Activated CD4-positive, alpha-beta T cell treated with anti-CD3 and anti-CD28 coated beads, Interleukin-2, amount 10 ng/mL, durations not matched to agents 24 days and 14 days (primary cell): ENCODE data around the gene LRRC70. TPM values are rescaled to one million over a fixed set of nuclear protein-coding genes. Genes with fewer than 3 reads are reported as not detected.

Experiments
- DNase-seq: peaks from one replicate; pipeline ENCODE4 v3.0.0; 2022
- H3K27ac Mint-ChIP-seq: one replicate; pipeline ENCODE4 v1.8.0; 2022; ENCODE audit warnings: mild to moderate bottlenecking, mixed read lengths
- H3K27me3 Mint-ChIP-seq: one replicate; pipeline ENCODE4 v1.8.0; 2022; ENCODE audit warnings: mixed read lengths
- H3K36me3 Mint-ChIP-seq: one replicate; pipeline ENCODE4 v1.8.0; 2022; ENCODE audit warnings: low read depth, mild to moderate bottlenecking, mixed read lengths
- H3K4me1 Mint-ChIP-seq: one replicate; pipeline ENCODE4 v1.8.0; 2021; ENCODE audit warnings: mixed read lengths
- H3K4me3 Mint-ChIP-seq: one replicate; pipeline ENCODE4 v1.8.0; 2022; ENCODE audit warnings: mild to moderate bottlenecking, moderate library complexity, mixed read lengths
- H3K9me3 Mint-ChIP-seq: one replicate; pipeline ENCODE4 v1.8.0; 2021; ENCODE audit warnings: mixed read lengths
- intact Hi-C: fragments of 100-400 bp; cut with micrococcal nuclease; formaldehyde crosslinking; loops from one replicate; pipeline ENCODE4 v1.15.1; 2023
- total RNA-seq: library from RNA; stranded (reverse); gene quantifications from 2 replicates; pipeline ENCODE4 v1.2.3, GENCODE V29; 2022

LRRC70 gene, protein sequence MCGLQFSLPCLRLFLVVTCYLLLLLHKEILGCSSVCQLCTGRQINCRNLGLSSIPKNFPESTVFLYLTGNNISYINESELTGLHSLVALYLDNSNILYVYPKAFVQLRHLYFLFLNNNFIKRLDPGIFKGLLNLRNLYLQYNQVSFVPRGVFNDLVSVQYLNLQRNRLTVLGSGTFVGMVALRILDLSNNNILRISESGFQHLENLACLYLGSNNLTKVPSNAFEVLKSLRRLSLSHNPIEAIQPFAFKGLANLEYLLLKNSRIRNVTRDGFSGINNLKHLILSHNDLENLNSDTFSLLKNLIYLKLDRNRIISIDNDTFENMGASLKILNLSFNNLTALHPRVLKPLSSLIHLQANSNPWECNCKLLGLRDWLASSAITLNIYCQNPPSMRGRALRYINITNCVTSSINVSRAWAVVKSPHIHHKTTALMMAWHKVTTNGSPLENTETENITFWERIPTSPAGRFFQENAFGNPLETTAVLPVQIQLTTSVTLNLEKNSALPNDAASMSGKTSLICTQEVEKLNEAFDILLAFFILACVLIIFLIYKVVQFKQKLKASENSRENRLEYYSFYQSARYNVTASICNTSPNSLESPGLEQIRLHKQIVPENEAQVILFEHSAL
- total RNA-seq = 0.73 and 2.0 TPM in 2 replicates

DNA sequence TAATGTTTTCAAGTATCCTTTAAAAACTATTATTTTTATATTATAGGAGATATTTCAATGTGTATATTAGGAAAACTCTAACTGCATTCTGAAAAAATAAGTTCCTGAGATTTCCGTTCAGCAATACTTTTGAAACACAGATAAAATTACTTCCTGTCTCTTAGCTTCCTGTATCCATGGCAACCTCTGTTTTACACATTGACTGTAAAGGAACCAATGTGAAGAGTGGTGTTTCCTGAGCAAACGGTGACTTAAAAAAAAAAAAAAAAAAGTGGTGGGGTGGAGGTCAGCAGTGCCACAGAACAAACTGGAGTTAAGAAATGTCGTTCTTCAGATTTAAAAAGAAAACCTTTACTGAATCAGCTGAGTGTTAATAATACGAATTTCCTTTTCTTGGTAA lies at the start of gene LRRC70:
Gene LRRC70, plus strand, starts transcription at position 280 of the 400 bp plus-strand sequence. CDS start 620 bp downstream, outside the sequence.
- peaks cover 21% of the 10 kb centered on the region for H3K4me1 Mint-ChIP-seq
- intact Hi-C loops = loop anchor here (10.0 kb wide), 1 partner anchor 114 kb away; no protein-coding TSS in a partner anchor
- peak; percentile 83 for DNase-seq
- H3K36me3 Mint-ChIP-seq = peaks cover 14% of the 10 kb centered on the region
- no peaks in the 10 kb centered on the region for H3K9me3 Mint-ChIP-seq
- no peaks in the 10 kb centered on the region for H3K27me3 Mint-ChIP-seq
- H3K27ac Mint-ChIP-seq = peak within 1 kb of the TSS; percentile 56
- peak within 1 kb of the TSS; percentile 58 for H3K4me3 Mint-ChIP-seq

DNA sequence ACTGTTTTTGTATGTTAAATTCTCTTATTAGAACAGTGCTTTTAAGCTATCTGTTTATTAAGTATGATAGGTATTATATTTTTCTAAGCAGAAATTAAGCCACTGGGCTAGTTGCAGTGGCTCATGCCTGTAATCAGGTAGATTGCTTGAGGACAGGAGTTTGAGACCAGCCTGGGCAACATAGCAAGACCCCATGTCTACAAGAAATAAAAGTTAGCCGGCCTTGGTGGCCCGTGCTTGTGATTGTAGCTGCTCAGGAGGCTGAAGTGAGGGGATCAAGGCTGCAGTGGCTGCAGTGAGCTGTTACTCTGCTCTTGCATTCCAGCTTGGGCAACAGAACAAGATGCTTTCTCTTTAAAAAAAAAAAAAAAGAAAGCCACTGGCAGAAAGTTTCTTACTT lies 45.0 kb upstream of the LRRC70 start:
- H3K4me1 Mint-ChIP-seq = peaks cover 3% of the 10 kb centered on the region

DNA sequence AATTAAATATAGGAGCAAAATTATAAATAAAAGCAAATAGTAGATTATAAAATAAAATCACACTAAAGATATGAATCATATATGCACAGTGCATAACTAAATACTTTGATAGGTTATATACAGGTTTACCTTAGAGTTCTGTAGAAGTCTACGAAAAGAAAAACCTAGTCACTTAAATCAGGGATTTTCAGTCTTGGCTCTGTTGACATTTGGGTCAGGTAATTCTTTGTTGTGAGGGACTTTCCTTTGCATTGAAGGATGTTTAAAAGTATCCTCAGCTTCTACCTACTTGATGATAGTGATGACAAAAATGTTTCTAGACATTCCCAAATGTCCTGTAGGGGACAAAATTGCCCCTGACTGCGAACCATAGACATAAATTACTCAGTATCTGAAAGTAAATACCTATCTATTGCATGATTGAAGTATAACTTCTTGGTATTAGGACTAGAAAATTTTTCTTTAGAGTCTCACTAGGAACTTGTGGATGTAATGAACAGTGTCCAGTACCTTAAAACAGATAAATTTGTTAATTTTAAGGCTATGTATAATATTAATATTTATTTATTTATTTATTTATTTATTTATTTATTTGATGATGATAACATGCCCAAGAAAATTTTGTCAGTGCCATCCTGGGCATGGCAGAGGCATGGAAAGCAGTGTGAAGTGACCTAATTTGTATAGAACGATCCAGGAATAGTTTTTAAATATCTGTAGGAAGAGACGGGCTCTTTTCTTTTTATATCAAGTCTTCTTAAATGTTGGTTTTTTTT lies 44.0 kb upstream of the LRRC70 start:
- no peak overlapping the region for H3K4me3 Mint-ChIP-seq
- H3K27ac Mint-ChIP-seq = no peak overlapping the region
- intact Hi-C loops = no loop called here
- H3K27me3 Mint-ChIP-seq = no peaks in the 10 kb centered on the region
- no peak for DNase-seq
- peaks cover 3% of the 10 kb centered on the region for H3K4me1 Mint-ChIP-seq
- no peaks in the 10 kb centered on the region for H3K9me3 Mint-ChIP-seq
- peaks cover 32% of the 10 kb centered on the region for H3K36me3 Mint-ChIP-seq

More for the DNA sequence above, 45.0 kb upstream of the LRRC70 start:
- no peaks in the 10 kb centered on the region for H3K9me3 Mint-ChIP-seq
- intact Hi-C loops = no loop called here
- H3K27ac Mint-ChIP-seq = no peak overlapping the region
- H3K36me3 Mint-ChIP-seq = peaks cover 26% of the 10 kb centered on the region
- H3K27me3 Mint-ChIP-seq = no peaks in the 10 kb centered on the region
- DNase-seq = no peak
- no peak overlapping the region for H3K4me3 Mint-ChIP-seq

DNA sequence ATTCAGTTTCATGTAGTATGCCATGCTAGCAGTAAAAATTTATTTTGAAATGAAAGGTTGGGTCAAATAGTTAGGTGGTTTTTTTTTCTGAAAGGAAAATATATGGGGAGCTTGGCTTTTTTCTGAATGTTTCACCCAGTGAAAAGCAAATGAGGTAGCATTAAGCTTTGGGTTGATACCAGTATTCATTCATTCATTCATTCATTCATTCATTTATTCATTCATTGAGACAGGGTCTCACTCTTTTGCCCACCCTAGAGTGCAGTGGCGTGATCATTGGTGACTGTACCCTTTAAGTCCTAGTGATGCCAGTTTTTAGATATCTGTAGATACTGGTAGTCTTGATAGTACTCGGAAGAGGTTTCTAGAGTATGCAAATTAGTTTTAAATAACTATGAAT lies 42.4 kb upstream of the LRRC70 start:
- Mint-ChIP-seq H3K27ac (no peak overlapping the region), H3K4me3 (no peak overlapping the region), H3K27me3 (no peaks in the 10 kb centered on the region), H3K9me3 (no peaks in the 10 kb centered on the region), H3K4me1 (peaks cover 3% of the 10 kb centered on the region), H3K36me3 (peaks cover 31% of the 10 kb centered on the region)
- no peak for DNase-seq
- intact Hi-C loops = no loop called here

DNA sequence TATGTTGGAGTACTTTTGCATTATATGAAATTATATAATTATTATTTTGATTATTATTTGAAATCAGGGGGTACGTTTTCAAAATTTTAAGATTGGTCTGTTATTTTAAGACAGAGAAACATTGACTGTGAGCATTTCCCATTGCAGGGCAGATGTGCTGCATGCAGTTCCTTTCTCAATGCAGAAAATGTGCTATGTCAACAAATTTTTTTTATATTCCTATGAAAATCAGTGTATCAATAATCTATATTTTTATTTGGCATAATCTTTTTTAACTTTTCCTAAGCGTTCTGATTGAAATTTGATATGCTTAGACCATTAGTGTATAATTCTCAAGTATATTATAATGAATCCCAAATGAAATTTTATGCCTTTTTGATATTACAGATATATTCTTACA lies 41.8 kb upstream of the LRRC70 start:
- intact Hi-C loops = no loop called here
- H3K27me3 Mint-ChIP-seq = no peaks in the 10 kb centered on the region
- no peak overlapping the region for H3K27ac Mint-ChIP-seq
- no peaks in the 10 kb centered on the region for H3K9me3 Mint-ChIP-seq
- DNase-seq = no peak
- H3K4me1 Mint-ChIP-seq = peaks cover 3% of the 10 kb centered on the region
- H3K4me3 Mint-ChIP-seq = no peak overlapping the region
- peaks cover 25% of the 10 kb centered on the region for H3K36me3 Mint-ChIP-seq

DNA sequence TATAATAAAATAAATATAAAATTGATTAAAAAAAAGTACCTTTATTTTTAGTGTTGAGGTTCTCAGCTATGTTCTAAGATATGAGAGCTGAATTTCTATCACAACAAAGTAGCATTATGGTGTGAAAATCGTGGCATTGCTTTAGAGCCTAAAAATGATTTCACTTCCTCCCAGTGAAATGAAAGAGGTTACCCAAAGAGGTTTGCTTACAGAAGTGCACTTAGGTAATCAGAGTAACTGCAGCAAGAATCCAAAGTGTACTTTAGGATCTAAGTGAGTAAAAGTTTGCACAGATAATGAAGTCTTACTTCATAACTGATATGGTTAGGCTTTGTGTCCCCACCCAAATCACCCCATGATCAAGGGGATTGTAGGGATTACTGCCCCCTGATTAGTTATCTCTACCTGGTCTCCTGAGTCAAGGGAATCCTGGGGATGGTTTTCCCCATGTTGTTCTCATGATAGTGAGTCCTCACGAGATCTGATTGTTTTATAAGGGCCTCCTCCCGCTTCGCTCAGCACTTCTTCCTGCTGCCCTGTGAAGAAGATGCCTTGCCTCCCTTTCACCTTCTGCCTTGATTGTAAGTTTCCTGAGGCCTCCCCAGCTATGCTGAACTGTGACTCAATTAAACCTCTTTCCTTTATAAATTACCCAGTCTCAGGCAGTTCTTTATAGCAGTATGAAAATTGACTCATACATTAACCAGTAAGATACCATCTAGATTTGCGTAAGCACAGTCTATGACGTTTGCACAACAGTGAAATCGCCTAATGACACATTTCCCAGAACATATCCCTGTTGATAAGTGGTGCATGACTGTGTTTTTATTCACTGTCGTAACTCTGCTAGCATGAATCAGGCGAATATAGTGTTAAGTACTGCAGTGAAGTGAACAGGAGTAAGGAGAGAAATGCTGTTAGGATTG lies 40.3 kb upstream of the LRRC70 start:
- H3K4me3 Mint-ChIP-seq = no peak overlapping the region
- no peaks in the 10 kb centered on the region for H3K9me3 Mint-ChIP-seq
- intact Hi-C loops = no loop called here
- peaks cover 3% of the 10 kb centered on the region for H3K4me1 Mint-ChIP-seq
- H3K27me3 Mint-ChIP-seq = no peaks in the 10 kb centered on the region
- DNase-seq = no peak
- no peak overlapping the region for H3K27ac Mint-ChIP-seq
- H3K36me3 Mint-ChIP-seq = peaks cover 22% of the 10 kb centered on the region

DNA sequence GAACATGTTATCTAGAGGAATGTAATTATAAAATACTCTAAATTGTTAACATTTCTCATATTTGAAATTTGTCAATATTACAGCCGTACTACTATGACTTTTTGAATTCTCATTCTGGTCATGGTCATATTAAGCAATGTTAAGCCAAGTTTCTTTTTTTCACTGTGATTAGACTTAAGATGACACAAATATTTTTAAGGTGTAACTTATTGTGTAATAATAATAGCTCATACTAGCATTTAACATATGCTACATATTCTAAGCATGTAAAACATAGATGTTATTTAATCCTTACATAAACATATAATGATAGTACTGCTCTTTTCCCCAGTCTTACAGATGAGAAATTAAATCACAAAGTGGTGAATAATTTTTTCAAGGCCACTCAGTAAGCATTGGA lies 35.9 kb upstream of the LRRC70 start:
- Mint-ChIP-seq H3K4me3 (no peak overlapping the region), H3K9me3 (peaks cover 13% of the 10 kb centered on the region), H3K4me1 (peaks cover 3% of the 10 kb centered on the region), H3K27me3 (no peaks in the 10 kb centered on the region), H3K27ac (no peak overlapping the region), H3K36me3 (peaks cover 40% of the 10 kb centered on the region)
- DNase-seq = no peak
- intact Hi-C loops = no loop called here

DNA sequence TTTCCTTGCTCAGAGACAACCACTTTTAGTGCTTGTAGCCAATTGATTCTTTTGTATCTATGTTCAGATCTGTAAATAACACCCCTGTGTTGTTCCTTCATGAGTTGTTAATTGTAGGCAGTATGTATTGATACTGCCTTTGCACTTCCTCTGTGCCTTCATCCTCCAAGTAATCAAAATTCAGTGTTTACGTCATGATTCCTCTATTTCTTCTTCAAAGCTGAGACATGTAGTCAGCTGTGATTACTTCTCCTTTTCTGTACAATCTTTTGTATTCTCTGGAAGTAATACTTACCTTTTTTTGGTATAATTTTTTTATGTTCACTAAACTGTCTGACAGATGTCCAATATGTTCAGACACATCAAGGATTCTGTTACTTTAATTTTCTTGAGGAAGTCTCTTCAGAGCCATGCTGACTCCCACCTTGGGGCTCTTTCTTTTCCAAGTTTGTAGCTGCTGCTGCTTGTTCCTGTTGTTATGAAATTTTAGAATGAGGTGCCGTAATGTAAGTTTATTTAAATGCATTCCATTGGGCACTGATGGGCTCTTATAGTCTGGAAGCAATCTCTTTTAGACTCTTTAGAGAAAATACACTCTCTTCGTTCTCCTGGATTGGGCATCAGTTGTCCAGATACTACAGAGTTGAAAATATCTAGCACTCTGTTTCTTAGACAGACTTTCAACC lies 30.5 kb upstream of the LRRC70 start:
- Mint-ChIP-seq H3K27me3 (no peaks in the 10 kb centered on the region), H3K4me3 (no peak overlapping the region), H3K4me1 (no peaks in the 10 kb centered on the region), H3K9me3 (peaks cover 13% of the 10 kb centered on the region), H3K27ac (no peak overlapping the region), H3K36me3 (peaks cover 32% of the 10 kb centered on the region)
- DNase-seq = no peak
- intact Hi-C loops = no loop called here

DNA sequence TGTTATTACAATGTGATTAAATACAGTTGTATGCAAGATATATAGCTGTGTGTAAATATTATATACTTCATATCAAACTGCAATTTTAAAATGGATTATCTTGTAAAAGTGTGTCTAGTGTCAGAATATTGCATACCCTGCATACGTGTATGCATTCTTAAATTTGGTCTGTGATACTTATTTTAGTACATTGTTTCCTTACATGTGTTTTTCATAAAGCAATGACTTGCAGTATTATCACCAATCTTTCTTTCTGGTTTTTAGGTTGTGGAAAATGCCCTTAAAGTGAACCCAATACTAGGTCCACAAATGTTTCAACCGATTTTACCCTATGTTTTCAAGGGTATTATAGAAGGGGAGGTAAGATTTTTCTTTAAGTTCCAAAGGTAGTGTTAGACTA lies 28.5 kb upstream of the LRRC70 start:
- Mint-ChIP-seq H3K4me3 (no peak overlapping the region), H3K36me3 (peaks cover 18% of the 10 kb centered on the region), H3K4me1 (no peaks in the 10 kb centered on the region), H3K27ac (no peak overlapping the region), H3K27me3 (no peaks in the 10 kb centered on the region), H3K9me3 (no peaks in the 10 kb centered on the region)
- intact Hi-C loops = no loop called here
- DNase-seq = no peak

DNA sequence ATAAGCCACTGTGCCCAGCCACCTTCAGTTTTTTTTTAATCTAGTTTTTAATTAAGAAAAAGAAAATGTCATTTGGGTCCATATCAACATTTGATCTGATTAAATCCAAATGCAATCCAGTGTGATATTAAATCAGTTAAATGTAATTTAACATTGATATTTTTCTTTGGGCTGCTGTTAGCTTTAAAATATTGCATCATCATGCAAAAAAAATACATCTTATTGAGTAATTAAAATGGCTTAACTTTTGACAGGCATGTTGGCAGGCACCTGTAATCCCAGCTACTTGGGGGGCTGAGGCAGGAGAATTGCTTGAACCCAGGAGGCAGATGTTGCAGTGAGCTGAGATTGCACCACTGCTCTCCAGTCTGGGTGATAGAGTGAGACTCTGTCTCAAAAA lies 22.7 kb upstream of the LRRC70 start:
- Mint-ChIP-seq H3K27me3 (no peaks in the 10 kb centered on the region), H3K27ac (no peak overlapping the region), H3K36me3 (peaks cover 23% of the 10 kb centered on the region), H3K9me3 (no peaks in the 10 kb centered on the region), H3K4me3 (no peak overlapping the region), H3K4me1 (no peaks in the 10 kb centered on the region)
- DNase-seq = no peak
- intact Hi-C loops = no loop called here

DNA sequence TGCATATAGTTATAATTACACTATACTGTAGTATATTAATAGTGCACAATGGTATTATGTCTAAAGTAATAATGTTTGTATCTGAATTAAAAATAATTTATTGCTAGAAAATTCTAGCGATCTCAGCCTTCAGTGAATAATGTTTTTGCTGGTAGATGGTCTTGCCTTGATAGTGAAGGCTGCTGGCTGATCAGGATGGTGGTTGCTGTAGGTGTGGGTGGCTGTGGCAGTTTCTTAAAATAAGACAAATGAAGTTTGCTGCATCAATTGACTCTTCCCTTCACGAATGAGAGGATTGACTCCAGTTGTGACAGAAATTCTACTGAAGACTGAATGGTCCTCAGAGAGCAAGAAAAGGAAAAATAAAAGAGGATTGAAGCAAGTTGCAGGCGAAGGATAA lies 19.7 kb upstream of the LRRC70 start:
- Mint-ChIP-seq H3K4me3 (no peak overlapping the region), H3K4me1 (no peaks in the 10 kb centered on the region), H3K27ac (no peak overlapping the region), H3K27me3 (no peaks in the 10 kb centered on the region), H3K36me3 (peaks cover 22% of the 10 kb centered on the region), H3K9me3 (no peaks in the 10 kb centered on the region)
- intact Hi-C loops = no loop called here
- no peak for DNase-seq

DNA sequence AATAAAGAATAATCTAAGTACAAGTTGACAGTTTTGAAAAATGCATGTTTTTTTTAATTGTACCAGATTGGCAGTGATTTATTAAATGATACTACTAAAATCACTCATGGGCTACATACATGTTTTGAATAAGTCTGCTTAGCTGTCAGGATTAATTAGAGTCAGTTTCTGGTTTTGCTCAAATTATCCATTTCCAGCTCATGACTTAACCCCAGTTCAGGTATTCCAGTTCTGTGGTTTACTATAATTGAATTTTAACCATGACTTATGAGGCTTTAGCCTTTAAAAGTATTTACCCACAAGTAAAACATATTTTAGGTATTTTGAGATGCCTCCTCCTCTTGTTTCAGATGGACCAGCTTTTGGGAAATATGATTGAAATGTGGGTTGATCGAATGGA lies 17.8 kb upstream of the LRRC70 start:
- Mint-ChIP-seq H3K4me3 (no peak overlapping the region), H3K27me3 (no peaks in the 10 kb centered on the region), H3K9me3 (peaks cover 10% of the 10 kb centered on the region), H3K36me3 (peaks cover 33% of the 10 kb centered on the region), H3K4me1 (no peaks in the 10 kb centered on the region), H3K27ac (no peak overlapping the region)
- no peak for DNase-seq
- intact Hi-C loops = no loop called here

DNA sequence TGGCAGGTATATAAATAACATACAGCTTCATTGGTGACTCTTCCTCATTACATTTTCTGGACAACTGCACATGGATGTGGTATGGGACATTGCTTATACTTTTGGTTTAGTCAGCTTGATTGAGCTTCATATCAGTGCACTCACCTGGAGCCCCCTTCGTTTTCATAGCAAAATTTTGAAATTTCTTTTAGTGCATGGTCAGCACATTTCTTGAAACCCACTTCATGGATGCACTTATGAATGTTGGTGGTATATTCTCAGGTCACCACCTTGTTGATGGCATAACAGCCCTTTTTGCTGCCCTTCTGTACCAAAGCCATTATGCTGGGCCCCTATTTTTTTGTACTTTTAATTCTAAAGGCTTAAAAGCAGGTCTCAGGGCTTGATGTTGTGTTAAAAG lies 16.7 kb upstream of the LRRC70 start:
- H3K27ac Mint-ChIP-seq = no peak overlapping the region
- H3K9me3 Mint-ChIP-seq = peaks cover 15% of the 10 kb centered on the region
- H3K27me3 Mint-ChIP-seq = no peaks in the 10 kb centered on the region
- no peak overlapping the region for H3K4me3 Mint-ChIP-seq
- no peak for DNase-seq
- H3K4me1 Mint-ChIP-seq = no peaks in the 10 kb centered on the region
- intact Hi-C loops = no loop called here
- H3K36me3 Mint-ChIP-seq = peaks cover 38% of the 10 kb centered on the region
